GM10266 (cell line): ENCODE measurements around the gene SPATA6L.

Experiments used
- DNase-seq: peaks from one replicate; pipeline ENCODE4 v3.0.0; 2012; ENCODE audit errors: extremely low spot score
- TF ChIP-seq, protein P1 (sequence below): IDR thresholded peaks from 2 replicates; pipeline ENCODE4 v1.5.1; 2012; ENCODE audit warnings: mild to moderate bottlenecking, low read depth; ENCODE audit not compliant: control insufficient read depth, insufficient read depth; ENCODE audit errors: missing control alignments

Gene SPATA6L

DNA sequence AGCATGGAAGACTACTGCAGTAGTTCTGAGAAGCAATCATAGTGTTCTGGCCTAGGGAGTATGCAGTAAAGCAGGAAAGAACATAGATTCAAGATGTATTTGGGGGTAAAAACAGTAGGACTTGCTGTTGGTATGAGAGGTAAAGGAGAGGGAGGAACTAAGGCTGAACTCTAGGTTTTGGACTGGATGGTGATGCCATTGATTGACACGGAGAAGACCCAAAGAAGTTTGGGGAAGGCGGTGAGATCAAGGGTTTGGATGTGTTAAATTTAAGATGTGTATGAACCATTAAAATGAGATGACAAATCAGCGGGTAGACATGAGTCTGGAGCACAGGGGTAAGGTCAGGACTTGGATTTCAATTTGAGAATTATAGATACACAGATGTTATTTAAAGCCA lies 11.1 kb upstream of the SPATA6L start:
- TF ChIP-seq, protein P1, sequence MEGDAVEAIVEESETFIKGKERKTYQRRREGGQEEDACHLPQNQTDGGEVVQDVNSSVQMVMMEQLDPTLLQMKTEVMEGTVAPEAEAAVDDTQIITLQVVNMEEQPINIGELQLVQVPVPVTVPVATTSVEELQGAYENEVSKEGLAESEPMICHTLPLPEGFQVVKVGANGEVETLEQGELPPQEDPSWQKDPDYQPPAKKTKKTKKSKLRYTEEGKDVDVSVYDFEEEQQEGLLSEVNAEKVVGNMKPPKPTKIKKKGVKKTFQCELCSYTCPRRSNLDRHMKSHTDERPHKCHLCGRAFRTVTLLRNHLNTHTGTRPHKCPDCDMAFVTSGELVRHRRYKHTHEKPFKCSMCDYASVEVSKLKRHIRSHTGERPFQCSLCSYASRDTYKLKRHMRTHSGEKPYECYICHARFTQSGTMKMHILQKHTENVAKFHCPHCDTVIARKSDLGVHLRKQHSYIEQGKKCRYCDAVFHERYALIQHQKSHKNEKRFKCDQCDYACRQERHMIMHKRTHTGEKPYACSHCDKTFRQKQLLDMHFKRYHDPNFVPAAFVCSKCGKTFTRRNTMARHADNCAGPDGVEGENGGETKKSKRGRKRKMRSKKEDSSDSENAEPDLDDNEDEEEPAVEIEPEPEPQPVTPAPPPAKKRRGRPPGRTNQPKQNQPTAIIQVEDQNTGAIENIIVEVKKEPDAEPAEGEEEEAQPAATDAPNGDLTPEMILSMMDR: no peak
- DNase-seq: no peak

DNA sequence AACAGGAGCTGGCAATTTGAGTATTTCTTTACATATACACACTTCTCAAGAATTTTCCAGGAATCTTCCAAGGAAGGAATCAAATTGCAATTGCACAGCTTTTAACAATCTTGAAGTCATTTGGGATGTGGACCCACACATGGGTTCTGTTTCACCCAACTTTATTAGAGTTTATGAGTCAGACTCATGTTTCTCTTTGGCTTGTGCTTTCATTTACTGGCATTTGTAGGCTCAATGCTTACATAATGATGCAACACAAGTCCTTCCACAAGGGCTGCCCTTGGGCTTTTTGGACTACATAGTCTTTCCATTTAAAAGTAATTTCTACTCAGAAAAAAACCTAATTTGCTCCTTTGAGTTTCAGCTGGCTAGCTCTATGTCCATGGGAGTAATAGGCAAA lies 8.5 kb upstream of the SPATA6L start:
- TF ChIP-seq, protein P1: no peak
- DNase-seq: no peak

DNA sequence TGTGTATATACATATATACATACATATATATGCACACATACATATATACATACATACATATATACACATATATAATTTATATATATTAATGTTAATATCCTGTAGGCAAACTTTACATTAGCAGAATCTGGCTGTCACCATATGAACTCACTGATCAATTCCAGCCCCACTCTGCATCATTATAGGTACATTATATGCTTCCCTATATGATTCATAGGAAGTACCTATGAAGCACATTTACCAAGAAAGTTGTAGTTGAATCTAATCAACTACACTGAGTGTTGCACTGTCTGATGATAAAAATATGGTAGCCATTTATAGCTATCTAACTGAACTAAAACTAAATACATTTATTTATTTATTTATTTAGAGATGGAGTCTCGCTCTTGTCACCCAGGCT lies 5.5 kb upstream of the SPATA6L start:
- DNase-seq: no peak
- TF ChIP-seq, protein P1: no peak

DNA sequence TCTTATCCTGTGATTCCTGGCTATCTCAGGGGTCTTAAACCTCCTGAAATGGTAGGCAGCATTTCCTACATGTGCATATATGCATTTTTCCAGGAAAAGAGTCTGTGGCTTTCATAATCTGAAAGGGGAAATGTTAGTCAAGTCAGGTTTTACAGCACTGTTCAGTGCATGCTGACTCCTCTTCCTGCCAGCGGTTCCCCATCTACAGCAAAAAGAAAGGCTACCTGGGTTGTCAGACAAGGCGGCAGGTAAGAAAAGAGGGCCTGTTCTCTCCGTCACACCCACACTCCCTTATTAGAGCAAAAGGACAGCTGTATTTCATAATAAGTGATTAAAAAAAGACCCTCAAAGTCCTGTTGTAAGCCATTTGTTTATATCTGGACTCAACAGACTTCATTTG lies 4.3 kb upstream of the SPATA6L start:
- TF ChIP-seq, protein P1: no peak
- DNase-seq: no peak

DNA sequence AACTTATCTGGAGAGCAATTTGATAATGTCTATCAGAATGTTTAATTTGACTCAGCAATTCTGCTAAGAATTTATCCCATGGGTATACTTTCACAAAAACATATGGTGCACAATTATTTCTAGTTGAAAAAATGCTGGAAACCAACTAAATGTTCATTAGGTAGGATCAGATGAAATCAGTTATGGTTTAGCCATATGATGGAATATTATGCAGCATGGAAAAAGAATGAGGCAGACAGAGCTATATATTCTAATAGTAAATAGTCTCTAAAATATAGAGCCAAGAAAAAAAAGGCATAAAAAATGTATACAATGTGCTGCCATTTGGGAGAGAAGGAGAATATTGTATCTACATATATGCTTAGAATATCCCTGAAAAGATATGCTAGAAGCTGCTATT lies 3.6 kb upstream of the SPATA6L start:
- TF ChIP-seq, protein P1: no peak
- DNase-seq: no peak

DNA sequence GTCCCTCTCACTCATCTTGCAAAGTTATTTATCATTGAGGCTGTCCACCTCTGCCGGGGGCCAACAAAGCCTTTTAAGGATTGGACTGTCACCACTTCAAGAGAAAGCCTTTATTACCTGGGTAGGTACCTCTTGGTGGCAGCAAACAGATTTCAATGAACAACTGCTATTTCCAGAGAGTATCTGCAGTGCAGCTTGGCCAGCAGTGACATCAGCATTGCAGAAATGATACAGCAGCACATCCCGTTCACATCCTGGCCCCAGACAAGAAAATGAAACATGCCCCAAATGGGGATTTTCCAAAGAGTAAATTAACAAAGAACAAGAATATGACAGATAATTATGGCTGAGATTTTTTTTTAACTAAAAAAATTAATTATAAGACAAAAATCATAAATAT lies 2.3 kb upstream of the SPATA6L start:
- peak; percentile 27 for DNase-seq
- TF ChIP-seq, protein P1: no peak

DNA sequence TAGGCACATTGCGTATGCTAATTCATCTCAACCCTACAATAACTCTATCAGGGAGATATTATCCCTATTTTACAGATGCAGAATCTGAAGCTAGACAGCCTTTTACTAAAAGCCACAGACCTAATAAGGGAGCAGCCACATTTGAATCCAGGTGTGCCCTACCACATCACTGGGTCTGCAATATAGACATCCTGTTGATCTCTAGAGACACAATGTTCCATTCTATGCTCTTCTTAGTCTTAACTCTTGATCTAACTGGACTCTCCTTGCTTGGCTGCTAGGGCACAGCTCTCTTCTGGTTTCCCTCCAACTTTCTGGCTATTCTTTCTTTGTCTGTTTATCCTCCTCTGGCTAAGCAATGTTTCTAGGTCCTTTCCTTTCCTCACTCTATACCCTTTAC lies 1.4 kb upstream of the SPATA6L start:
- TF ChIP-seq, protein P1: no peak
- no peak for DNase-seq
